ENCODE measurements around the gene STRBP. TPM values are rescaled to one million over a fixed set of nuclear protein-coding genes. Genes with fewer than 3 reads are reported as not detected.

Gene STRBP
- total and polyA plus RNA-seq, 9 of the 15 experiments (the other 6 are each of a cell fraction or from before 2014, with no cell fraction given), result 27.7 to 84.0 (median 70.2) TPM

DNA sequence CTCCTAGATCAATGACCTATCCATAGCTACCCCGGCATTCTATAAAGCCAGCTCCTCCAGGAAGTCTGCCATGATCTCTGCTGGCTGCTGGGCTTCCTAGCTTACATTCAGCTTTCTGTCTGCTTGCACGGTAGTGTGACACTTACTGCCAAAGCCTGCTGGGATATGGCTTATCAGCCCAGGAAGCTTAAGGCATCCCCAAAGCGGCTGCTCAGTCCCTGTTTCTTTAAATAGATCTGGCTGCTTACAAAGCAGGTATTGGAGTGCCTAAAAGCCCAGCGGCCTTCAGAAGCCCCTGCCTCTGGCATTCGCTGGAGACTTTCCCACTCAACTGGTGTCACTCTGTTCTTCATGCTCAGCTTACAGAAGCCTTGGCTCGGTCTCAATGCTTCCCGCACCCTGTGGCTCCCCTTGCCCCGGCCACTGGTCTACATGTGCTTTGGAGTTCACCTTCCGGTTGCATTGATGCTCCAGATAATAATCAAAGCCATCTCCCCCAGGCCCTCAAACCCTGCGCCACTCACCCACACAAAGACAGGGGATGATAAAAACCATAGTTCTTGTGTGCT is 31.3 kb upstream of the STRBP start (continued):
- TF ChIP-seq STAT6 (CRISPR knock-in tag; IDR thresholded peaks at IDR 0.05), result no peak
- TF ChIP-seq, protein P1, sequence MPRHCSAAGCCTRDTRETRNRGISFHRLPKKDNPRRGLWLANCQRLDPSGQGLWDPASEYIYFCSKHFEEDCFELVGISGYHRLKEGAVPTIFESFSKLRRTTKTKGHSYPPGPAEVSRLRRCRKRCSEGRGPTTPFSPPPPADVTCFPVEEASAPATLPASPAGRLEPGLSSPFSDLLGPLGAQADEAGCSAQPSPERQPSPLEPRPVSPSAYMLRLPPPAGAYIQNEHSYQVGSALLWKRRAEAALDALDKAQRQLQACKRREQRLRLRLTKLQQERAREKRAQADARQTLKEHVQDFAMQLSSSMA (CRISPR knock-in tag; IDR thresholded peaks at IDR 0.05), result no peak
- TF ChIP-seq HMG20B (CRISPR knock-in tag; IDR thresholded peaks at IDR 0.05), result no peak
- TF ChIP-seq NFIC (IDR thresholded peaks at IDR 0.05), result no peak
- no peak for TF ChIP-seq ESRRA (IDR thresholded peaks at IDR 0.05; ENCODE audit: borderline replicate concordance, low read depth)
- 0 out of 2 replicates have a peak, but pooled peaks have one; percentile 28 for TF ChIP-seq HDGF (IDR thresholded peaks at IDR 0.05)
- TF ChIP-seq, protein P2, sequence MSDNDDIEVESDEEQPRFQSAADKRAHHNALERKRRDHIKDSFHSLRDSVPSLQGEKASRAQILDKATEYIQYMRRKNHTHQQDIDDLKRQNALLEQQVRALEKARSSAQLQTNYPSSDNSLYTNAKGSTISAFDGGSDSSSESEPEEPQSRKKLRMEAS (CRISPR knock-in tag; IDR thresholded peaks at IDR 0.05), result no peak
- TF ChIP-seq MYBL2 (IDR thresholded peaks at IDR 0.05; ENCODE audit: low read depth), result no peak
- no peak for TF ChIP-seq MYBL2 (CRISPR knock-in tag; IDR thresholded peaks at IDR 0.05; ENCODE audit: borderline replicate concordance)
- no peak for TF ChIP-seq ZBTB8A (IDR thresholded peaks at IDR 0.05; ENCODE audit: partially characterized antibody)
- TF ChIP-seq GATAD2A (IDR thresholded peaks at IDR 0.05), result no peak
- TF ChIP-seq NBN (IDR thresholded peaks at IDR 0.05; ENCODE audit: low read depth), result peak; percentile 58; the same call in 1 of the 2 replicates
- 0 out of 2 replicates have a peak, but pooled peaks have one; percentile 25 for TF ChIP-seq HDAC8 (tag; IDR thresholded peaks at IDR 0.05)
- TF ChIP-seq ZNF41 (CRISPR knock-in tag; conservative IDR thresholded peaks at IDR 0.05), result no peak
- no peak for TF ChIP-seq EZH2 (IDR thresholded peaks at IDR 0.05; ENCODE audit: borderline replicate concordance, low read depth, low read length)
- no peak for TF ChIP-seq ZNF124 (CRISPR knock-in tag; IDR thresholded peaks at IDR 0.05)
- TF ChIP-seq KLF1 (tag; IDR thresholded peaks at IDR 0.05), result no peak; the same call in 1 of the 2 replicates
- no peak for TF ChIP-seq ZNF584 (CRISPR knock-in tag; IDR thresholded peaks at IDR 0.05; ENCODE audit: low read depth)
- TF ChIP-seq, protein P3, sequence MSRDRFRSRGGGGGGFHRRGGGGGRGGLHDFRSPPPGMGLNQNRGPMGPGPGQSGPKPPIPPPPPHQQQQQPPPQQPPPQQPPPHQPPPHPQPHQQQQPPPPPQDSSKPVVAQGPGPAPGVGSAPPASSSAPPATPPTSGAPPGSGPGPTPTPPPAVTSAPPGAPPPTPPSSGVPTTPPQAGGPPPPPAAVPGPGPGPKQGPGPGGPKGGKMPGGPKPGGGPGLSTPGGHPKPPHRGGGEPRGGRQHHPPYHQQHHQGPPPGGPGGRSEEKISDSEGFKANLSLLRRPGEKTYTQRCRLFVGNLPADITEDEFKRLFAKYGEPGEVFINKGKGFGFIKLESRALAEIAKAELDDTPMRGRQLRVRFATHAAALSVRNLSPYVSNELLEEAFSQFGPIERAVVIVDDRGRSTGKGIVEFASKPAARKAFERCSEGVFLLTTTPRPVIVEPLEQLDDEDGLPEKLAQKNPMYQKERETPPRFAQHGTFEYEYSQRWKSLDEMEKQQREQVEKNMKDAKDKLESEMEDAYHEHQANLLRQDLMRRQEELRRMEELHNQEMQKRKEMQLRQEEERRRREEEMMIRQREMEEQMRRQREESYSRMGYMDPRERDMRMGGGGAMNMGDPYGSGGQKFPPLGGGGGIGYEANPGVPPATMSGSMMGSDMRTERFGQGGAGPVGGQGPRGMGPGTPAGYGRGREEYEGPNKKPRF (IDR thresholded peaks at IDR 0.05; ENCODE audit: low read depth, low read length), result no peak
- no peak for TF ChIP-seq ELK3 (CRISPR knock-in tag; IDR thresholded peaks at IDR 0.05)
- TF ChIP-seq XRCC3 (IDR thresholded peaks at IDR 0.05), result no peak

Data from K562 (cell line).